HL-60 (cell line): ENCODE measurements around the gene ZC3H4.

Experiments
- DNase-seq, 2 experiments: peaks; one replicate each; pipeline ENCODE4 v3.0.0-alpha.2; 2010 to 2020; ENCODE audit warnings: low read depth in 1 of 2, low spot score in 1 of 2
- H3K27ac ChIP-seq: fragments of 250-450 bp; sonication (Bioruptor Pico); replicated peaks from 2 replicates; pipeline ENCODE4 v1.5.1; 2020; ENCODE audit warnings: mild to moderate bottlenecking, moderate library complexity
- H3K27me3 ChIP-seq: fragments of 250-450 bp; sonication (Bioruptor Pico); 2 replicates; pipeline ENCODE4 v1.5.1; 2021; ENCODE audit warnings: mild to moderate bottlenecking, moderate library complexity; ENCODE audit not compliant: insufficient read depth, poor library complexity, severe bottlenecking
- H3K4me3 ChIP-seq: replicated peaks from 2 replicates; pipeline ENCODE4 v1.5.1; 2011; ENCODE audit warnings: mild to moderate bottlenecking, control low read depth, low read length; ENCODE audit not compliant: insufficient read depth
- CTCF ChIP-seq: IDR thresholded peaks from one replicate; pipeline ENCODE4 v1.5.1; 2011; ENCODE audit warnings: low read length, control low read depth, inconsistent platforms; ENCODE audit not compliant: insufficient read depth
- GABPA ChIP-seq: IDR thresholded peaks from 2 replicates; pipeline ENCODE4 v1.6.1; 2012; ENCODE audit warnings: low read depth
- POLR2AphosphoS5 ChIP-seq: IDR thresholded peaks from 2 replicates; pipeline ENCODE4 v1.6.1; 2012; ENCODE audit warnings: low read depth
- REST ChIP-seq: IDR thresholded peaks from 2 replicates; pipeline ENCODE4 v1.6.1; 2012; ENCODE audit warnings: low read depth; ENCODE audit not compliant: insufficient replicate concordance
- SPI1 ChIP-seq: IDR thresholded peaks from 2 replicates; pipeline ENCODE4 v1.6.1; 2012; ENCODE audit warnings: low read depth, mild to moderate bottlenecking, borderline replicate concordance

The ZC3H4 gene

DNA sequence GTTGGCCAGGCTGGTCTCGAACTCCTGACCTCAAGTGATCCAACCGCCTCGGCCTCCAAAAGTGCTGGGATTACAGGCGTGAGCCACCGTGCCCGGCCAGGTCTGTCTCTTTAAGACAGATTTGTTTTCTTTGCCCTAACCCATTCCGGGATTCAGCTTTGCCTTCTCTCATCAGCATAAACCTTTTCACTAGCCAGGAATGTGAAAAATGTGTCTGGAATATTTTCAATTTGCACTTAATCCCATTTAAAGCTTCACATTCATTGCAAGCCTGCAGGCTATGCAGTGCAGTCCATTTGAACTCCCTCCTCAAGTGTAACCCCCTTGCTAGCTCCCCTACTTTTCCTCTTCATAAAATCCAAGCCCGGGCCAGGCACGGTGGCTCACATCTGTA, 64.3 kb downstream of the ZC3H4 start:
- Histone ChIP-seq H3K27me3 (no peaks in the 10 kb centered on the region), H3K4me3 (no peak overlapping the region), H3K27ac (peak overlapping the region; percentile 64)
- no peak for TF ChIP-seq REST
- TF ChIP-seq POLR2AphosphoS5, result no peak
- TF ChIP-seq CTCF, result no peak
- no peak for TF ChIP-seq SPI1
- no peak for TF ChIP-seq GABPA
- no peak for DNase-seq

DNA sequence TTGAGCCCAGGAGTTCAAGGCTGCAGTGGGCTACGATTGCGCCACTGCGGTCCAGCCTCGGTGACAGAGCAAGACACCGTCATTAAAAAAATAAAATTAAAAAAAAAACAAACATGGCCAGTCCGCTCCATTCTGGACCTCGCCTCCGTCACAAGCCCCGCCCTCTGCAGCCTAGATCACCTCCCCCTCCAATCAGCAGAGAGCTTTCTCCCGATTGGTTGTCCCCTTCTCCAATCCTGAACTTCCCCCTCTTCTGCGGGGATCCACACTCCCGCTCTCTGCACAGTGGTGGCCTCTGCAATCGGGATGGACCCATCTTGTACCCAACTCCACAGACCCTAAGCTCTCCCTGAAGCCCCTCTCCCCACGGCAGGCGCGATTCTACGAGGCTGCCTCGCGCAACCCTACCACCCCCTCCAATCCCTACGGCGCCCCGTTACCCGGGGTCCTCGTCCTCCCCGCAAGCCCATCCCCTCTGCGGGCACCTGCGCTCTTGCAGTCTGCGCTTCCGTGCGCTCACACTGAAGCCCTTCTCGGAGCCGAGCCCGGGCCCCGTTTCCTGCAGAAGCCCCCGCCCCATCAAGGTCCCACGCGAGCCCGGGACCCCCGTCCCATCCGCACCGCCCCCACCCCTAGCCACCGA, 65.7 kb downstream of the ZC3H4 start:
- Histone ChIP-seq H3K4me3 (peak overlapping the region; percentile 92), H3K27ac (peak overlapping the region; percentile 58), H3K27me3 (no peaks in the 10 kb centered on the region)
- DNase-seq, result peak; percentile 89 to 91
- TF ChIP-seq POLR2AphosphoS5 (peak; percentile 28; the same call in 1 of the 2 replicates), REST (peak; percentile 25), GABPA (no peak)

DNA sequence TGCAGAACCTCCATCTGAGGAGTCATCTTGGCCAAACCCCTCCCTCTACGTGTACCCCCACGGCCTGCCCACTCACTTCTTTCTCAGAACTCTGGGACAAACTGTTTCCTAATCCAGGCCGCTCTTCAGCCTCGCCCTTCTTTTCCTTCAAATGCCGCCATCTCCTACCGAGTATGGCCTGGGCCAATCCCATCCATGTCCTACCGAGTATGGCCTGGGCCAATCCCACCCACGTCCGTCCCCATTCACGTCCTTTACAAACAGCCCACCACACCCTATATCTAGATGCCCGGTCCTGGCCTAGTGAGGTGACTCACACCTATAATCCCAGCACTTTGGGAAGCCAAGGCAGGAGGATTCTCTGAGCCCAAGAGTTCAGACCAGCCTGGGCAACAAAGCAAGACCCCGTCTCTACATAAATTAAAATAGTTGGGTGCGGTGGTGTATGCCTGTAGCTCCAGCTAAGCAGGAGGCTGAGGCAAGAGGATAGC, 66.3 kb downstream of the ZC3H4 start:
- no peak for TF ChIP-seq CTCF
- no peak for TF ChIP-seq REST
- TF ChIP-seq SPI1, result no peak
- no peak for TF ChIP-seq GABPA
- no peak for TF ChIP-seq POLR2AphosphoS5
- no peak for DNase-seq
- Histone ChIP-seq H3K27me3 (no peaks in the 10 kb centered on the region), H3K4me3 (peak overlapping the region; percentile 92), H3K27ac (no peak overlapping the region)
